Astrocyte (in vitro differentiated cells and primary cell): ENCODE measurements around the gene UBL4A. TPM values are rescaled to one million over a fixed set of nuclear protein-coding genes. Genes with fewer than 3 reads are reported as not detected.
"Not testable (repeated sequence)": the region's sequence is repeated elsewhere in the genome, so short reads cannot be mapped to it uniquely, and the experiment has no call there.

Source experiments
- DNase-seq: peaks from one replicate; pipeline ENCODE4 v3.0.0-alpha.2; 2010; ENCODE audit warnings: low read depth
- FAIRE-seq: peaks from 2 replicates; lab custom pipeline; 2011; peaks lifted over from hg19 to GRCh38; lab: Jason Lieb, UNC
- H2AFZ ChIP-seq: 2 replicates; pipeline ENCODE4 v1.6.0; 2012; ENCODE audit warnings: low read depth, low read length, inconsistent platforms
- H3K27ac ChIP-seq: 2 replicates; pipeline ENCODE4 v1.5.1; 2011; ENCODE audit warnings: low read depth, low read length, inconsistent platforms
- H3K27me3 ChIP-seq: 2 replicates; pipeline ENCODE4 v1.6.0; 2011; ENCODE audit warnings: low read length, inconsistent platforms; ENCODE audit not compliant: insufficient read depth
- H3K36me3 ChIP-seq: 2 replicates; pipeline ENCODE4 v1.5.1; 2011; ENCODE audit warnings: low read length, inconsistent platforms; ENCODE audit not compliant: insufficient read depth
- H3K4me1 ChIP-seq: 2 replicates; pipeline ENCODE4 v1.5.1; 2011; ENCODE audit warnings: low read length, inconsistent platforms; ENCODE audit not compliant: insufficient read depth
- H3K4me2 ChIP-seq: 2 replicates; pipeline ENCODE4 v1.6.0; 2012; ENCODE audit warnings: low read length, inconsistent platforms
- H3K4me3 ChIP-seq: 2 replicates; pipeline ENCODE4 v1.5.1; 2011; ENCODE audit warnings: low read depth, mild to moderate bottlenecking, low read length, inconsistent platforms; ENCODE audit not compliant: insufficient read depth
- H3K79me2 ChIP-seq: 2 replicates; pipeline ENCODE4 v1.6.0; 2012; ENCODE audit warnings: mild to moderate bottlenecking, low read length, inconsistent platforms; ENCODE audit not compliant: insufficient read depth
- H3K9ac ChIP-seq: 2 replicates; pipeline ENCODE4 v1.6.0; 2012; ENCODE audit warnings: mild to moderate bottlenecking, low read length, inconsistent platforms
- H3K9me3 ChIP-seq: 2 replicates; pipeline ENCODE4 v1.5.1; 2012; ENCODE audit warnings: low read depth, mild to moderate bottlenecking, low read length, inconsistent platforms; ENCODE audit not compliant: insufficient read depth
- H4K20me1 ChIP-seq: 2 replicates; pipeline ENCODE4 v1.6.0; 2012; ENCODE audit warnings: low read length, inconsistent platforms; ENCODE audit not compliant: insufficient read depth
- H3K27ac Mint-ChIP-seq: one replicate; pipeline ENCODE4 v1.8.0; 2021; ENCODE audit warnings: mild to moderate bottlenecking, mixed read lengths; ENCODE audit not compliant: unreplicated experiment
- H3K27me3 Mint-ChIP-seq: one replicate; pipeline ENCODE4 v1.8.0; 2021; ENCODE audit warnings: low read depth, mixed read lengths; ENCODE audit not compliant: unreplicated experiment
- H3K36me3 Mint-ChIP-seq: one replicate; pipeline ENCODE4 v1.8.0; 2021; ENCODE audit warnings: low read depth, mixed read lengths; ENCODE audit not compliant: unreplicated experiment
- H3K4me1 Mint-ChIP-seq: one replicate; pipeline ENCODE4 v1.8.0; 2021; ENCODE audit warnings: low read depth, mixed read lengths; ENCODE audit not compliant: unreplicated experiment
- H3K4me3 Mint-ChIP-seq: one replicate; pipeline ENCODE4 v1.8.0; 2021; ENCODE audit warnings: mild to moderate bottlenecking, moderate library complexity, mixed read lengths; ENCODE audit not compliant: unreplicated experiment
- H3K9me3 Mint-ChIP-seq: one replicate; pipeline ENCODE4 v1.8.0; 2021; ENCODE audit warnings: mild to moderate bottlenecking, mixed read lengths; ENCODE audit not compliant: unreplicated experiment
- CTCF ChIP-seq: IDR thresholded peaks from 2 replicates; pipeline ENCODE4 v1.5.1; 2011; ENCODE audit warnings: low read depth, mild to moderate bottlenecking, inconsistent platforms, low read length, moderate library complexity; ENCODE audit not compliant: insufficient read depth
- EZH2 ChIP-seq: IDR thresholded peaks from 2 replicates; pipeline ENCODE4 v1.6.1; 2012; ENCODE audit warnings: mild to moderate bottlenecking, low read length, inconsistent platforms; ENCODE audit not compliant: insufficient read depth
- total RNA-seq: library from RNA; stranded (reverse); gene quantifications from 2 replicates; pipeline ENCODE4 v1.2.1, GENCODE V29; 2021

UBL4A gene
- total RNA-seq, 1 donor from 2014 or later, result 25.8 TPM

GRCh38 chrX:154502098-154502497 is 15.7 kb upstream of the UBL4A start:
- Histone ChIP-seq H3K79me2 (no peaks in the 10 kb centered on the region), H3K4me3 (no peak overlapping the region), H3K4me2 (no peak overlapping the region), H3K9ac (no peak overlapping the region), H3K9me3 (no peaks in the 10 kb centered on the region), H3K27ac (no peak overlapping the region), H3K27me3 (no peaks in the 10 kb centered on the region), H3K36me3 (no peaks in the 10 kb centered on the region), H3K4me1 (peaks cover 7% of the 10 kb centered on the region), H4K20me1 (no peaks in the 10 kb centered on the region), H2AFZ (no peak overlapping the region)
- Mint-ChIP-seq H3K27ac (no peak overlapping the region), H3K9me3 (no peaks in the 10 kb centered on the region), H3K4me1 (peaks cover 13% of the 10 kb centered on the region), H3K27me3 (no peaks in the 10 kb centered on the region), H3K36me3 (no peaks in the 10 kb centered on the region), H3K4me3 (no peak overlapping the region)
- TF ChIP-seq EZH2 (no peak), CTCF (no peak)
- FAIRE-seq (no peak), DNase-seq (no peak)

GRCh38 chrX:154501423-154501822 is 15.0 kb upstream of the UBL4A start:
- not testable (repeated sequence) for H3K4me1 ChIP-seq, H3K36me3 ChIP-seq, H3K9ac ChIP-seq, DNase-seq, H3K36me3 Mint-ChIP-seq, H3K9me3 Mint-ChIP-seq, H3K27me3 Mint-ChIP-seq, H3K79me2 ChIP-seq, H4K20me1 ChIP-seq, H3K9me3 ChIP-seq, H2AFZ ChIP-seq, H3K27ac ChIP-seq, H3K4me2 ChIP-seq, H3K27me3 ChIP-seq, H3K4me3 Mint-ChIP-seq, H3K27ac Mint-ChIP-seq, H3K4me3 ChIP-seq
- peak; percentile 41 for FAIRE-seq
- peaks cover 13% of the 10 kb centered on the region for H3K4me1 Mint-ChIP-seq

GRCh38 chrX:154496591-154497137 is 10.2 kb upstream of the UBL4A start:
- not testable (repeated sequence) for H3K27me3 ChIP-seq, H3K4me1 ChIP-seq, H3K27ac Mint-ChIP-seq, H3K9me3 Mint-ChIP-seq, H3K79me2 ChIP-seq, DNase-seq, H3K4me2 ChIP-seq, H3K27me3 Mint-ChIP-seq, H3K36me3 ChIP-seq, H3K4me1 Mint-ChIP-seq, H3K36me3 Mint-ChIP-seq, H2AFZ ChIP-seq, H3K4me3 ChIP-seq, H4K20me1 ChIP-seq, H3K27ac ChIP-seq, FAIRE-seq, H3K4me3 Mint-ChIP-seq, H3K9ac ChIP-seq, H3K9me3 ChIP-seq
